Mammary epithelial cell (primary cell): ENCODE results near the gene AIG1.

Experiments used
- CTCF ChIP-seq, 2 donors: IDR thresholded peaks in 1 of 2; conservative IDR thresholded peaks in 1 of 2; 2 replicates each; pipeline ENCODE4 v1.5.1; 2011 to 2012; ENCODE audit warnings: inconsistent platforms in 2 of 2, low read length in 2 of 2, mild to moderate bottlenecking in 2 of 2, control low read depth in 1 of 2, low read depth in 1 of 2; ENCODE audit not compliant: insufficient read depth in 1 of 2; ENCODE audit errors: extremely low read depth in 1 of 2
- EZH2 ChIP-seq: IDR thresholded peaks from 2 replicates; pipeline ENCODE4 v1.6.1; 2012; ENCODE audit warnings: low read length, inconsistent platforms, borderline replicate concordance

GRCh38 chr6:143157131-143157530 is 96.4 kb downstream of the AIG1 start:
- TF ChIP-seq CTCF (conservative IDR thresholded peaks at IDR 0.05 in 1 of 2, IDR thresholded peaks at IDR 0.05 in 1 of 2; ENCODE audit: extremely low read depth in 1 of 2, insufficient read depth in 1 of 2, low read depth in 1 of 2, low read length in 2 of 2) (no peak), EZH2 (no peak)
